Tibial nerve (tissue), 4 donors: ENCODE data around the gene MLXIP.
"Not testable (repeated sequence)": the region's sequence is repeated elsewhere in the genome, so short reads cannot be mapped to it uniquely, and the experiment has no call there.

Experiments
- EP300 ChIP-seq, 2 donors: sonication (generic); formaldehyde crosslinking; IDR thresholded peaks; one replicate each; pipeline ENCODE4 v1.6.1; 2017; ENCODE audit warnings: antibody characterized with exemption in 2 of 2, mild to moderate bottlenecking in 1 of 2
- POLR2A ChIP-seq, 2 donors: fragments of 450-650 bp; IDR thresholded peaks; one replicate each; pipeline ENCODE4 v1.6.1; 2017; ENCODE audit warnings: antibody characterized with exemption in 2 of 2, mild to moderate bottlenecking in 2 of 2, moderate library complexity in 2 of 2
- TF ChIP-seq, protein P1 (sequence below), 5 experiments: fragments of 200-600 bp in 3 of 5; fragments of 450-650 bp in 2 of 5; sonication (generic) in 3 of 5; IDR thresholded peaks; one replicate each; pipeline ENCODE4 v1.5.1; 2016 to 2019; ENCODE audit warnings: antibody characterized with exemption in 5 of 5, mild to moderate bottlenecking in 3 of 5, moderate library complexity in 2 of 5

DNA sequence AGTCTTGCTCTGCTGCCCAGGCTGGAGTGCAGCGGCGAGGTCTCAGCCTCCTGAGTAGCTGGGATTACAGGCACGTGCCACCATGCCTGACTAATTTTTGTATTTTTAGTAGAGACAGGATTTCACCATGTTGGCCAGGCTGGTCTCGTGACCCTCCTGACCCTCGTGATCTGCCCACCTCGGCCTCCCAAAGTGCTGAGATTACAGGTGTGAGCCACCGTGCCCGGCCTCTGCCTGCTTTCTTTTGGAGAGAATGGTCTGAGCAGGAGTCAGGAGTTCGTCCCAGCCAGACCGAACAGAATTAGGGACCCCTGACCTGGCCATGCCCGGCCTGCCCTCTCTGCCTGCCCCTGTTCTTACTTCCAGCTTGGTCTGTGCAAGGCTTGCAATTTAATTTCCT, 42.8 kb downstream of the MLXIP start:
- not testable (repeated sequence) for TF ChIP-seq POLR2A, EP300 (IDR thresholded peaks at IDR 0.05)
- TF ChIP-seq, protein P1, sequence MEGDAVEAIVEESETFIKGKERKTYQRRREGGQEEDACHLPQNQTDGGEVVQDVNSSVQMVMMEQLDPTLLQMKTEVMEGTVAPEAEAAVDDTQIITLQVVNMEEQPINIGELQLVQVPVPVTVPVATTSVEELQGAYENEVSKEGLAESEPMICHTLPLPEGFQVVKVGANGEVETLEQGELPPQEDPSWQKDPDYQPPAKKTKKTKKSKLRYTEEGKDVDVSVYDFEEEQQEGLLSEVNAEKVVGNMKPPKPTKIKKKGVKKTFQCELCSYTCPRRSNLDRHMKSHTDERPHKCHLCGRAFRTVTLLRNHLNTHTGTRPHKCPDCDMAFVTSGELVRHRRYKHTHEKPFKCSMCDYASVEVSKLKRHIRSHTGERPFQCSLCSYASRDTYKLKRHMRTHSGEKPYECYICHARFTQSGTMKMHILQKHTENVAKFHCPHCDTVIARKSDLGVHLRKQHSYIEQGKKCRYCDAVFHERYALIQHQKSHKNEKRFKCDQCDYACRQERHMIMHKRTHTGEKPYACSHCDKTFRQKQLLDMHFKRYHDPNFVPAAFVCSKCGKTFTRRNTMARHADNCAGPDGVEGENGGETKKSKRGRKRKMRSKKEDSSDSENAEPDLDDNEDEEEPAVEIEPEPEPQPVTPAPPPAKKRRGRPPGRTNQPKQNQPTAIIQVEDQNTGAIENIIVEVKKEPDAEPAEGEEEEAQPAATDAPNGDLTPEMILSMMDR (IDR thresholded peaks at IDR 0.05) = not testable (repeated sequence)
